Measurements from ENCODE around the gene SYNPO2.
A peak's percentile ranks its signal among the peaks of the same experiment; 100 is the strongest.
"Not testable (repeated sequence)": the region's sequence is repeated elsewhere in the genome, so short reads cannot be mapped to it uniquely, and the experiment has no call there.

Gene SYNPO2, protein sequence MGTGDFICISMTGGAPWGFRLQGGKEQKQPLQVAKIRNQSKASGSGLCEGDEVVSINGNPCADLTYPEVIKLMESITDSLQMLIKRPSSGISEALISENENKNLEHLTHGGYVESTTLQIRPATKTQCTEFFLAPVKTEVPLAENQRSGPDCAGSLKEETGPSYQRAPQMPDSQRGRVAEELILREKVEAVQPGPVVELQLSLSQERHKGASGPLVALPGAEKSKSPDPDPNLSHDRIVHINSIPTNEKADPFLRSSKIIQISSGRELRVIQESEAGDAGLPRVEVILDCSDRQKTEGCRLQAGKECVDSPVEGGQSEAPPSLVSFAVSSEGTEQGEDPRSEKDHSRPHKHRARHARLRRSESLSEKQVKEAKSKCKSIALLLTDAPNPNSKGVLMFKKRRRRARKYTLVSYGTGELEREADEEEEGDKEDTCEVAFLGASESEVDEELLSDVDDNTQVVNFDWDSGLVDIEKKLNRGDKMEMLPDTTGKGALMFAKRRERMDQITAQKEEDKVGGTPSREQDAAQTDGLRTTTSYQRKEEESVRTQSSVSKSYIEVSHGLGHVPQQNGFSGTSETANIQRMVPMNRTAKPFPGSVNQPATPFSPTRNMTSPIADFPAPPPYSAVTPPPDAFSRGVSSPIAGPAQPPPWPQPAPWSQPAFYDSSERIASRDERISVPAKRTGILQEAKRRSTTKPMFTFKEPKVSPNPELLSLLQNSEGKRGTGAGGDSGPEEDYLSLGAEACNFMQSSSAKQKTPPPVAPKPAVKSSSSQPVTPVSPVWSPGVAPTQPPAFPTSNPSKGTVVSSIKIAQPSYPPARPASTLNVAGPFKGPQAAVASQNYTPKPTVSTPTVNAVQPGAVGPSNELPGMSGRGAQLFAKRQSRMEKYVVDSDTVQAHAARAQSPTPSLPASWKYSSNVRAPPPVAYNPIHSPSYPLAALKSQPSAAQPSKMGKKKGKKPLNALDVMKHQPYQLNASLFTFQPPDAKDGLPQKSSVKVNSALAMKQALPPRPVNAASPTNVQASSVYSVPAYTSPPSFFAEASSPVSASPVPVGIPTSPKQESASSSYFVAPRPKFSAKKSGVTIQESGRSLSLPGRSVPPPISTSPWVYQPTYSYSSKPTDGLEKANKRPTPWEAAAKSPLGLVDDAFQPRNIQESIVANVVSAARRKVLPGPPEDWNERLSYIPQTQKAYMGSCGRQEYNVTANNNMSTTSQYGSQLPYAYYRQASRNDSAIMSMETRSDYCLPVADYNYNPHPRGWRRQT

DNA sequence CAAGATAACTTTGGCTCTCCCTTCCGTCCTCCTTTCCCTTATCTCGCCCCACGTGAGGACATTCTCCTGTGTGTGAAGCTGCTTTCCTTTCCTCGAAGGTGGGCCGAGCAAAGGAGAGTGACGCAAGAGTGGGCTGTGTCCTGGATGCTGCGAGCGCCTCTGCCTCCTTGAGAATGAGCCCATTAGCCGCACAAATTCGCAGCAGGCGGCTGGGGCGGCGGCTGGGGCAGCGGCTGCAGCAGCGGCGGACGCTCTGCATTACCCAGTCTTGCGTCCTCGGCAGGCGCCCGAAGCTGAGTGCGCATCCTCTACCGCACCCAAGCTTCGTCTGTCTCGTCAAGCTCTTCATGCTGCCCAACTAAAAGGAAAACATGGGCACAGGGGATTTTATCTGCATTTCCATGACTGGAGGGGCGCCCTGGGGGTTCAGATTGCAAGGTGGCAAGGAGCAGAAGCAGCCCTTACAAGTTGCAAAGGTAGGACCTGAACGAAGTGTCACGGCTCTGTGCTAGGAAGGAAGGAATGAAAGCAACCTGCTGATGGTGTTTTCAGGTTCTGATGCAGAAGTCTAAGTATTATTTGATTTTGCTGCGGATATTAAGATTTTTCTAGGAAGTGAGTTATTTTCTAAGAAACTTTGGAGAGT lies at the start of gene SYNPO2:
Gene SYNPO2, plus strand, starts transcription at position 189 of the 646 bp plus-strand sequence. Its CDS starts 183 bp downstream, at position 372.
- DNase-seq: peak; percentile 74

DNA sequence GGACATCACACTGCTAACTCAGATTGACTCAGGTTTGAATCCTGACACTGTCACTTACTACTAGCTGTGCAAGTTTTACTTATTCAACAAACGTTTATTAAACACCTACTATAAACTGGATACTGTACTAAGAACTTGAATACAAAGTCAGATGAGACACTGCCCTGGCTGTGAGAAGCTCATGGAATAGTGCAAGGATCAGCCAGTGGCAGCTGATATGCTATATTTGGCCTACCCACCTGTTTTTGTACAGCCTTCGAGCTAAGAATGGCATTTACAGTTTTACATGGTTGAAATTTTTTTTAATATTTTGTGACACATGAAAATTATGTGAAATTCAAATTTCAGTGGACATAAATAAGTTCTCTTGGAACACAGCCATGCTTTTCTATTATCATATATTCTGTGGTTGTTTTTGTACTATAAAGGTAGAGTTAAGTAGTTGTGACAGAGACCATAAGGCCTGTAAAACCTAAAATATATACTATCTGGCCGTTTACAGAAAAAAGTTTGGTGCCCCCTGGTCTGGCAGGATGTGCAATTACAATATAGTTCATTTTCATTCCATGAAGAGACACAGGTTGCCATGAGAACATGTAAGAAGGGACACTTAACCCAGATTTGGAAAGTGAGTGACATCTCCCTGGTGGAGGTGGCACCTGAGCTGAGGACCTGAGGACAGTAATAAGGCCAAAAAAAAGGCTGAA lies 49.3 kb upstream of the SYNPO2 start:
- no peak for DNase-seq

DNA sequence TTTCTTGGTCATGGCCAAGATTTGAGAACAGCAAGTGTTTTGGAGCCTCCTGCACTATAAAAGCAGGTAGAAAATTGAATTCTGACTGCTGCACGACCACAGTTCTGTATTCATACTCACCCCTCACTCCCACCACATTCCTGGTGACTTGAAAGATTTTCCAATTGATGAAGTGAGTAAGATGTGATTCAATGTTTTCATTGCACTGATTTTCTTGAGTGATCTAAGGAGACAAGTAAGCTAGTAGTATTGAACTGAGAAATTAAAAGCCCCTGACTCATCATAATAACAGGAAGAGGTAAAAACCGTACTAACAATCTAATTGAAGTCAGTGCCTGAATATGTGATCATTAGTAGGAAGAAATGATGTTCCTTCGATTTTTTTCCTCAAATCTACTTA lies 46.6 kb upstream of the SYNPO2 start:
- peak; percentile 94 for DNase-seq

DNA sequence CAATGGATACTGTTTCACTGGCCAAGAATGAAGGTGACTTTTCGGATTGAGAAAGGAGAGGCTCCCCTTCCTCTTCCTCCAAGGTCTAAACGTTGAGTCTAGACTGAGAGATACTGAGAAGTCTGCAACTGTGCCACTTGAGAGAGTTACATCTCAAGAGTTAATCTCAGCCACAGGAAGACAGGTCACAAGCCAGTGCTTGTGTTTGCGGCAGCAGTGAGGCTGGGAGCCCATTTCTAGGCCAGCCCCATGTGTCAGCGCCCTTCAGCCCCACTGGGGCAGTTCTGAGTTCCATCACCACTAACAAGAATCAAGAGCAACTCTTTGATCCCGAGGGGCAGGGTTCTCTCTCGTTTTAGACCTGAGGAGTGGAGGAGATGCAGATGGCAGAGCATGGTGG lies 45.4 kb upstream of the SYNPO2 start:
- no peak for DNase-seq

DNA sequence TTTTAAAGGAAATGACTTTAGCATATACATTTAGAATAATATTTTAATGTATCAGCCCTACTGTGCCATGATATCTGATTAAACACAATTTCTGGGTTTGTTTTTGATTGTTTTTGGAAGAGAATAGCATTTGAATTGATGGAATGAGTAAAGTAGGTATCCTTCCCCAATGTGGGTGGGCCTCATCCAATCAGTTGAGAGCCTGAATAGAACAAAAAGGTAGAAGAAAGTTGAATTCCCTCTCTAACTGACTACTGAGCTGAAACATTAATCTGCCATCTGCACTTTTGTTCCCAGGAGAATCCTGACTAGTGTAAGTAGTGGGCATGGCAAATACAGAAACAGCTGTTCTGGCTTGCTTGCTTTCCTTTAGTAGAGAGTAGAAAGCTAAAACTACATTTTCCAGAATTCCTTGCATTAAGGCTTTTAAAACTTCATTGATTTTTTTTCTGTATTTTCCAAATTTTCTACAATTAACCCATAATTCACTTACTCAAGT lies 43.1 kb upstream of the SYNPO2 start:
- no peak for DNase-seq

DNA sequence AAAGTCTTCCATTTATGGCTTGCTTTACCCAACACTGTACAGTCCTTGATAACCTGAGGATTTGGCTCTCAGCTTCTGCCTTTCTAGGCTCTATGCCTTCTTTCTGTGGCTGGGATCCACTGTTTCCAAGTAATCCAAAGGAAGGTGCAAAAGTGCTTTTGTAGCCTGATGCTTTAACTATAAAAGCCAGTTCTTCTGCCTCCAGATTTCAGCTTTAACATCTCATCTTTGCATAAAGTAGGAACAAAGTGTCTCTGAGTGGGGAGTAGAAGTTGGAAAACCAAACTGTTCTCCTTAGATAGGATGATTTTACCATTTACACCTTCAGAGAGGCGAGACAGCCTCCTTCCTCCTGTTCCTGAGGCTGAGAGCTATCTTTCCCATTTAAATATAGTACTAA lies 41.7 kb upstream of the SYNPO2 start:
- no peak for DNase-seq

DNA sequence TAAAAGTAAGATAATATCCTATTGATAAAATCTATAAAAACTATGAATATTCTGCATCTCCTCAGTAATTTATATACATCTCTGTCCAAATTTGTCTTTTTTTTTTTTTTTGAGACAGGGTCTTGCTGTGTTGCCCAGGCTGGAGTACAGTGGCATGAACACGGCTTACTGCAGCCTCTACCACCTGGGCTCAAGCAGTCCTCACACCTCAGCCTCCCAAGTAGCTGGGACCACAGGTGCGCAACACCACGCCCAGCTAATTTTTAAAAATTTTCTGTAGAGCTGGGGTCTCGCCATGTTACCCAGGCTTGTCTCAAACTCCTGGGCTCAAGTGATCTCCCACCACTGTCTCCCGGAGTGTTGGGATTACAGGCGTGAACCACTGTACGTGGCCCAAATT lies 40.4 kb upstream of the SYNPO2 start:
- DNase-seq: no peak

DNA sequence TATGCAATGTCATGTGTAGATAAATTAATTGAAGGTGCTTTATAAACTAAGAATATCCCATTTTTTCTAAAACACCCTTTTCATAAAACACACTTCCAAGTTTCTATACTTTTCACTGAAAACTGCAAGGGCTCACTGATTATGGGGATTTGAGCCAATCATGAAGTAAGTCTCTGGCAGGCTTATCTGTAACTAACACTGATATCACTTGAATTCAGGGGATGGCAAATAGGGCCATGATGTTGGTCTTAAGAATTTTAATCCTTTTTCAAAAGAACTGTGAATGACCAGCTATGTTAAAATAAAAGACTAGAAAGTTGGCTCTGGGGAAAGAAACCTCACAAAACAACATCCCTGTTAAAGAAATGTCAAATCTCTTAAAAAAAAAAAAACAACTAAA lies 39.8 kb upstream of the SYNPO2 start:
- no peak for DNase-seq

DNA sequence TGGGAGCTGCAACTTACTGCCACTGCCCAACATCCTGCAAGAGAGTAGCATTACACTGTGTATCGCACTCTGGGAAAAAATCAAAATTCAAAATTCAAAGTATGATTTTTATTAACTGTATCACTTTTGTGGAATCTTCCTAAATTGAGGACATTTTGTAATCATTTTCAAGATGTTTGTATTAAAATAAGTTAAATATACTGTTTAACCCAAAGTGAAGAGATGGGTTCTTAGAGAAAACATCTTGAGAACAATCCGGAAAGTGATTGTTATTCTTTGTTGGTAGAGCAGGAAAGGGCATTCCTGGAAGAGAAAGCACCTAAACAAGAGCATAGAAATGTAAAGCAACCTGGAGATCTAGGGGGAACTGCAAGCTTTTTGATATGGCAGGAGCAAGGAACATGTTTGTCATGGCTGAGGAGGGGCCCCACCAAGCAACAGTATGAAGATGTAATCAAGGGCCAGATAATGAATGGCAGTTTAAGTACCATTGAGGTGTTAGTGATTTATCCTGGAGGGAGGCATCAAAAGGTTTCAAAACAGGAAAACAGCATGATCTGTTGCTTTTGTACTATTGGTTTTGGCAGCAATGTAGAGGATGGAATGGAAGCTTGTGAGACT lies 38.7 kb upstream of the SYNPO2 start:
- no peak for DNase-seq

DNA sequence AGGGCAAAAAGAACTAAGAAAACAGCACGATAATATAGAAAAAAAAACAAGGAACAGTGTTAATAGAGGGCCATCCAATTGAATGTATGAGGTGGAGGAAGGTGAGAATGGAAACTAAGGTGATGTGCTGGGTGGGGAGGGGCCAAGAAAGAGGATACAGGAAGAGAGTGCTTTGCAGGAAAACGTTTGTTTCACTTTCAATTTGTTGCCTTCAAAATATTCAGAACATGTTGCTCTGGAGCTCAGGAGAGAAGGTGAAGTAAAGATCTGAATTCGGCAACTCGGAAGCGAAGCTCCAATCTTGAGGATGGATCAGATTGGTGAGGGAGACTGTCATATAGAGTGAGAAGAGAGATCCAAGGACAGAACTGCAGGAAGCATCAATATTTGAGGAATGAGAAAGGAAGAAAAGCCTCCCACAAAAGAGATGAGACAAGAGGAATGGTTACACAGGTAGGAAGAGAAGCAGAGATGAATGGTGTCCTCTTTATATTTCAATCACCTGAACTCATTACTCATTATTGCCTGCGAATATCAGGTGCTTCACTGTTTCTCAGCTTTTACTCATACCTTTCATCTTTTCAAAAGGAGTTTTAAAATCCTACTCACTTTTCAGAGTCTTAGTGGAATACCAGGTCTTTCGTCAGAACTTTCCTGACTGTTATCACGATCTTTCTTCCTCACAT lies 38.0 kb upstream of the SYNPO2 start:
- DNase-seq: peak; percentile 39

DNA sequence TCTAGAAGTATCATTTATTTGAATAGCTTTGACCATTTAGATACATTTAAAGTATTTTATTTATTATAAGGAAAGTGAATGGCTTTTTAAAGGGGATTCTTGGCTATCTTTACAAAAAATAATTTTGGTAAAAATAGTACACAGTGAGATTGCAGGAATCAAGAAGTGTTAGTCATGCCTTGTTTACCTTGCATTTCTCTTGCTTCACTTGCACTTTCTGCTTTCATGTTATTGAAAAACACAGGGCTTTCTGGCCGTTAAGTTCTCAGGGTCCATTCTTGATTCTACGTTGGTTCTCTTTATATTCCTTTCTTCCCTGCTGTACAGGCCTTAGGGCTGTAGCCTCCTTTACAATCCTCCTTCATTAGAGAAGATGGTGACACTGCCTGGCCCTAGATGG lies 30.9 kb upstream of the SYNPO2 start:
- DNase-seq: no peak

DNA sequence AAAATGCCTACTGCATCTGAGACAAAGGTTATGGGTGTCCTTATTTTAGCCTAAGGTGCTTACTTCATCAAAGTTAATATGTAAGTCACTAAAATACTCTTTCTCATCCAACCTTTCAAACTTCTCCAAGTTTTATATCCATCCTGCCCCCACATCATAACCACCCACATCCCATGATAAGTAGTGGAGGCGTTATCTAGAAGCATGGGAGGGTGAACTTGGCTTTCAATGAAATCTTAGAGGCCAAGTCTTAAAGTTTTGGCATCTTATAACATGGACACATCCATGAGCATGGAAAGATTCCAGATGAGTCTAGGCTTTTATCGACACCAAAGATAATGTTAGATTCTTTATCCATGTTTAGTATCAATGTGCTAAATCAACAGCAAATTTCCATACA lies 29.9 kb upstream of the SYNPO2 start:
- no peak for DNase-seq

DNA sequence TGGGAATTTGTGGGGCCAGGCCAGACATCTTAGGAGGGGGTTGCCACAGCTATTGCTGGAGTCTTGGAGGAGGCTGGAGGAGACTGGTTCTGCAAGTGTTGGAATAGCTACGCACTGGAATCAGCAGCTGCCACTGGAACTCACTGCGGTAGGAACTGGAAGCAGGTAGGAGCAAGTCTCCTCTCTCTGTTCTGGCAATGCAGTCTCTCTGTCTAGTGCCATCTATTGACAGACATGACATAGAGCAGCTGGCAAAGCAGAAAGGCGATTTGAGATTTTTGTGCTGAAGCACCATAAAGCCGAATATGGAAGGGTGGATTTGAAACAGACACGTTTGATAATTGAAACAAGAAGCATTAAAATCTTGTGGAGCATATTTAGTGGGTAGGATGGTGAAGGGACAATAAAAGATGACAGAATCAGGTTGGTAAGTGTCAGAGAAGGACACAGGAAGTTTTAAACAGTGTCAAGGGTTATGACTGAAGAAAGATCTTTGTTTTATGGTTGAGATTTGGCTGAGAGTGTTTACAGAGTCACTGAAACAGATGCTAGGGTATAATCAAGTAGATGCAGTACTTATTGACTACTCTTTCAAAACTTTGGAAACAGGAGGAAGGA lies 23.5 kb upstream of the SYNPO2 start:
- peak; percentile 75 for DNase-seq

DNA sequence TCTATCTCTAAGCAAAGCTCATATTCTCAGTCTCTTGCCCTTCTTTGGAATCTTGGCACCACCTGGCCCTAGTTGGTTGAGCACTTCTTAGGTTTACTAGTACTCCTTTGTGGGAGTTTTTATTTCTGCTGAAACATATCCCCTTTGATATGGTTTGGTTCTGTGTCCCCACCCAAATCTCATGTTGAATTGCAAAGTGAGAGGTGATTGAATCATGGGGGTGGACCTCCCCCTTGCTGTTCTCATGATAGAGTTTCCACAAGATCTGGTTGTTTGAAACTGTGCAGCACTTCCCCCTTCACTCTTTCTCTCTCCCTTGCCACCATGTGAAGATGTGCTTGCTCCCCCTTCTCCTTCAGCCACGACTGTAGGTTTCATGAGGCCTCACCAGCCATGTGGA lies 22.2 kb upstream of the SYNPO2 start:
- DNase-seq: no peak

DNA sequence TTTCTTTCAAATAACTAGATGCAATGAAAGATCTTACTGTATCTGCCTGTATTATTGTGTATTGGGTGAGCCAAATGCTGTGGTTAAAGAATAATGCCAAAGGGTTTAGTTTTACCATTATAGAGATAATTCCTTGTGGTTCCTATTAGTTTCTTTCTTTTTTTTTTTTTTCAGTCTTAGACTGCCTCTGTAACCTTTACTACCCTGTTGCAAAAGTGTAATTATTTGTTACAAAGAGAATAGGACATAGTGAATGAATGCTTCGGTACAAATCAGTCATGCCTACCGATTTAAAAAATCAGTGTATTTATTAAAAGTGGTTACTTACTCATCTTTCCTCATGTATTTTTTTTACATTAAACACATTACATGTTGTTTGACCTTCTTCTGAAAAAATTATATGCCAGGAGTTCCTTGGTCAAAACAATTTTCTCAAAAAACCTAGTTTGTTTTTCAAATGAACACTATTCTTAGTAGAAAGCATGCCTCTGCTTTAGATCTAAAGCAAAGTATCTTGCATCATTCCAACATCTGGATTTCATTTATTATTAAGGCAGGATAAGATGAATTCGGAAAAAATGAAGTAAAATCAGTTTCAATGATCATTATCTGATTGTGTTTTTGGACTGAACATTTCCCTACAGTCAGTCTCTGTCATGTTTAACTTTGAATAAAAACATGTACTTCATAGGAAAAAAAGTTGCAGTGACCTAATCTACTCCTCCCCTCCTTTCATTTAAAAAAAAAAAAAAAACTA lies 21.2 kb upstream of the SYNPO2 start:
- no peak for DNase-seq

DNA sequence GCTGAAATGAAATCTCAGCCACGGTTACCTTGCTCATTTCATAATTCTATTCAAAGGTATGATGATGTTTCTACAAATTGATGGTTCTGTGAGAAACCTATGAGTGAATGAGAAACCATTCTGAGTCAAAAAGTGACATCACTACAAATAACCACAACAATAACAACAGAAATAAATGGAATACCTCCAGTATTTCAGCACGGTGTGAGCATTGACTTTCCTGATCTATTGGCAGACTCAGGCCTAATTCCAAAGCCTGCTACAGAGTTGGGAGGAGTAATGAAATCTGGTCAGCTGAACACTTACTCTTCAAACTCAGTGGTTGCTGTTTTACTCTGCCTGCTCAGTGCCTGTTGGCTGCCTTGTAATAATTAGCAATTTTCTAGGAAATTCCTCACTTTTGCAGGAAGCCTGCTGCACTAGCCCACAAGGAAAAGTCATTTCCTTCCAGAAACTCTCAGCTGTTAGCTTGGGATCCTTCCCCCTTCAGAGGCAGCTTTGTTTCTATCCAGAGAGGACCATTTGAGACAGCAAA lies 18.8 kb upstream of the SYNPO2 start:
- DNase-seq: peak; percentile 18

DNA sequence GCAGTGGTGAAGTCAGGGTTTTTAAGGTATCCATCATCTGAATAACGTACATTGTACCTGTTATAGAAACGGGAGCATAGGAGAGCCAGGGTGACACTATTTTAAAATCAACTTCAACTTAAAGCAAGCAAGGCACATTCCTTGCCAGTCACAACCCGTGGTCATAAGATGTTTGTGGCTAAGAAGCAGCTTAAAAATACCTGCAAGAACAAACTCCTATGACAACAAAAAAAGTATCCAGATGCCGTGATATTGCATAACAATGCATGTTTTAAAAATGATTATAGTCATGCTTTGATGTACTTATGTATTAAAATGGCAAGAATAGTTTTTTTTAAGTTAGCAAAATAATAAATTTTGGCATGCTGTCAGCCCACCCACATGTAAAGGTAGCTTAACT lies 16.5 kb upstream of the SYNPO2 start:
- DNase-seq: no peak

DNA sequence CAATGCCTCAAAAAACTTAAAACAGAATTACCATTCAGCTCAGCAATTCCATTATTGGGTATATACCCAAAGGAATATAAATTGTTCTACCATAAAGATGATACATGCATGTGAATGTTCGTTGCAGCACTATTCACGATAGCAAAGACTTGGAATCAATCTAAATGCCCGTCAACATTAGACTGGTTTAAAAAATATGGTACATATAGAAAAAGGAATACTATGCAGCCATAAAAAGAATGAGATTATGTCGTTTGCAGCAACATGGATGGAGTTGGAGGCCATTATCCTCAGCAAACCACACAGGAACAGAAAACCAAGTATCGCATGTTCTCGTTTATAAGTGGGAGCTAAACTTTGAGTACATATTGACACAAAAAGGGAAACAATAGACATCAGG lies 10.9 kb upstream of the SYNPO2 start:
- no peak for DNase-seq

DNA sequence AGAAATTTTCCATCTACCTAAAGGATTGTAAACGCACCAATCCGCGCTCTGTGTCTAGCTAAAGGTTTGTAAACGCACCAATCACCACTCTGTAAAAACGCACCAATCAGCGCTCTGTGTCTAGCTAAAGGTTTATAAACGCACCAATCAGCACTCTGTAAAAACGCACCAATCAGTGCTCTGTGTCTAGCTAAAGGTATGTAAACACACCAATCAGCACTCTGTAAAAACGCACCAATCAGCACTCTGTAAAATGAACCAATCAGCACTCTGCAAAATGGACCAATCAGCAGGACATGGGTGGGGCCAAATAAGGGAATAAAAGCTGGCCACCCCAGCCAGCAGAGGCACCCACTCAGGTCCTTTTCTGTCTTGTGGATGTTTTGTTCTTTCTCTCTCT lies 10.1 kb upstream of the SYNPO2 start:
- not testable (repeated sequence) for DNase-seq

Data from kidney glomerular epithelial cell (primary cell).